SK-N-SH (cell line): ENCODE data around the gene CKAP4. TPM values are rescaled to one million over a fixed set of nuclear protein-coding genes. Genes with fewer than 3 reads are reported as not detected.

Experiments
- CTCF ChIA-PET: fragments of 300-600, 350-600 bp; formaldehyde crosslinking; extraction: SDS; loops from one replicate; lab custom pipeline; 2021; lab: Yijun Ruan, JAX
- POLR2A ChIA-PET: fragments of 350-600 bp; sonication (Branson Sonifier 250); formaldehyde crosslinking; extraction: SDS; loops from one replicate; lab custom pipeline; 2020; ENCODE audit warnings: antibody characterized with exemption, inconsistent platforms; lab: Yijun Ruan, JAX
- DNase-seq: peaks from one replicate; pipeline ENCODE4 v3.0.0; 2012
- H2AFZ ChIP-seq: fragments of 200-600 bp; sonication (generic); 2 replicates; pipeline ENCODE4 v1.8.1; 2016; ENCODE audit warnings: antibody characterized with exemption, mild to moderate bottlenecking, low read depth
- H3F3A ChIP-seq: fragments of 200-600 bp; sonication (generic); replicated peaks from 2 replicates; pipeline ENCODE3; 2016; ENCODE audit warnings: antibody characterized with exemption, mild to moderate bottlenecking; ENCODE audit not compliant: insufficient read depth
- H3K27ac ChIP-seq, 2 experiments: fragments of 200-500 bp in 1 of 2; fragments of 200-600 bp in 1 of 2; sonication (Bioruptor generic) in 1 of 2; sonication (generic), shearing (Covaris generic) in 1 of 2; 2 replicates each; pipeline versions ENCODE4 v1.5.1 to v1.6.1; 2014 to 2016; ENCODE audit warnings: low read depth in 2 of 2, inconsistent platforms in 1 of 2, low read length in 1 of 2, mild to moderate bottlenecking in 1 of 2, mixed read lengths in 1 of 2
- H3K27me3 ChIP-seq: fragments of 200-600 bp; sonication (generic), shearing (Covaris generic); 2 replicates; pipeline ENCODE4 v1.6.1; 2016; ENCODE audit warnings: mixed run types; ENCODE audit not compliant: insufficient read depth
- H3K36me3 ChIP-seq, 2 experiments: fragments of 200-500 bp in 1 of 2; fragments of 200-600 bp in 1 of 2; sonication (Bioruptor generic) in 1 of 2; sonication (generic) in 1 of 2; replicated peaks in 1 of 2; 2 replicates each; pipeline versions ENCODE3 to v1.5.1; 2014 to 2016; ENCODE audit warnings: low read length in 1 of 2, mild to moderate bottlenecking in 1 of 2; ENCODE audit not compliant: insufficient read depth in 2 of 2, control insufficient read depth in 1 of 2
- H3K4me1 ChIP-seq, 2 experiments: fragments of 200-500 bp in 1 of 2; fragments of 200-600 bp in 1 of 2; sonication (Bioruptor generic) in 1 of 2; sonication (generic), shearing (Covaris generic) in 1 of 2; 2 replicates each; pipeline versions ENCODE4 v1.5.1 to v1.6.1; 2014 to 2016; ENCODE audit warnings: low read depth in 1 of 2, low read length in 1 of 2, mixed run types in 1 of 2; ENCODE audit not compliant: insufficient read depth in 2 of 2, control insufficient read depth in 1 of 2
- H3K4me2 ChIP-seq: fragments of 200-600 bp; sonication (generic), shearing (Covaris generic); 2 replicates; pipeline ENCODE4 v1.6.1; 2017; ENCODE audit warnings: mixed run types
- H3K4me3 ChIP-seq, 2 experiments: fragments of 200-500 bp in 1 of 2; fragments of 200-600 bp in 1 of 2; sonication (Bioruptor generic) in 1 of 2; sonication (generic), shearing (Covaris generic) in 1 of 2; 2 replicates each; pipeline versions ENCODE4 v1.5.1 to v1.8.1; 2014 to 2016; ENCODE audit warnings: low read depth in 2 of 2, inconsistent platforms in 1 of 2, low read length in 1 of 2, mild to moderate bottlenecking in 1 of 2, mixed read lengths in 1 of 2, moderate library complexity in 1 of 2
- H3K79me2 ChIP-seq: fragments of 200-600 bp; sonication (generic); 2 replicates; pipeline ENCODE4 v1.8.1; 2017; ENCODE audit warnings: mild to moderate bottlenecking; ENCODE audit not compliant: insufficient read depth
- H3K9ac ChIP-seq: fragments of 200-600 bp; sonication (generic); 2 replicates; pipeline ENCODE4 v1.6.1; 2017; ENCODE audit warnings: mixed run types
- H3K9me2 ChIP-seq: fragments of 200-600 bp; sonication (generic); 2 replicates; pipeline ENCODE4 v1.6.1; 2017; ENCODE audit warnings: mixed run types
- H3K9me3 ChIP-seq: fragments of 200-600 bp; sonication (generic); 2 replicates; pipeline ENCODE4 v1.6.1; 2017; ENCODE audit warnings: mixed run types, mild to moderate bottlenecking, moderate library complexity
- H4K20me1 ChIP-seq: fragments of 200-600 bp; sonication (generic); 2 replicates; pipeline ENCODE4 v1.6.1; 2017; ENCODE audit warnings: mild to moderate bottlenecking, mixed run types; ENCODE audit not compliant: insufficient read depth
- ELF1 ChIP-seq: IDR thresholded peaks from 2 replicates; pipeline ENCODE4 v1.4.0; 2012
- EP300 ChIP-seq, 2 experiments: IDR thresholded peaks; 2 replicates each; pipeline versions ENCODE4 v1.4.0 to v1.6.1; 2012; ENCODE audit warnings: borderline replicate concordance in 1 of 2, low read depth in 1 of 2, low read length in 1 of 2
- FOSL2 ChIP-seq: IDR thresholded peaks from 2 replicates; pipeline ENCODE4 v1.4.0; 2012; ENCODE audit warnings: low read depth, mild to moderate bottlenecking, moderate library complexity, borderline replicate concordance
- JUND ChIP-seq: IDR thresholded peaks from 2 replicates; pipeline ENCODE4 v1.4.0; 2012
- MEF2A ChIP-seq: IDR thresholded peaks from 2 replicates; pipeline ENCODE4 v1.4.0; 2012; ENCODE audit warnings: low read depth, borderline replicate concordance
- NFIC ChIP-seq: IDR thresholded peaks from 2 replicates; pipeline ENCODE4 v1.4.0; 2012; ENCODE audit warnings: borderline replicate concordance
- POLR2AphosphoS5 ChIP-seq: IDR thresholded peaks from 2 replicates; pipeline ENCODE4 v1.6.1; 2012; ENCODE audit warnings: low read depth, low read length
- RAD21 ChIP-seq: IDR thresholded peaks from 2 replicates; pipeline ENCODE4 v1.6.1; 2012; ENCODE audit warnings: mild to moderate bottlenecking, low read length
- RXRA ChIP-seq: IDR thresholded peaks from 2 replicates; pipeline ENCODE4 v1.4.0; 2012; ENCODE audit warnings: low read depth, mild to moderate bottlenecking, borderline replicate concordance
- SIN3A ChIP-seq: IDR thresholded peaks from 2 replicates; pipeline ENCODE4 v1.6.1; 2012; ENCODE audit warnings: low read depth, mild to moderate bottlenecking, low read length, moderate library complexity, borderline replicate concordance
- TCF12 ChIP-seq: IDR thresholded peaks from 2 replicates; pipeline ENCODE4 v1.4.0; 2012
- TEAD4 ChIP-seq: IDR thresholded peaks from 2 replicates; pipeline ENCODE4 v1.4.0; 2012; ENCODE audit warnings: mild to moderate bottlenecking, borderline replicate concordance; ENCODE audit not compliant: insufficient read depth
- WGBS: methylation state at CpG from one replicate; pipeline ENCODE4 v1.1.6; 2017; ENCODE audit warnings: low lambda C conversion rate; 5-methylcytosine and 5-hydroxymethylcytosine counted together
- polyA plus RNA-seq, 3 experiments: library from polyadenylated mRNA; depleted of rRNA; stranded (reverse); fragments of >200 nt; gene quantifications; 2 replicates each; pipeline ENCODE4 v1.2.3, GENCODE V29; 2012
- TF ChIP-seq, protein P1 (sequence below): fragments of 200-600 bp; sonication (generic); IDR thresholded peaks from 2 replicates; pipeline ENCODE4 v1.6.1; 2017; ENCODE audit warnings: antibody characterized with exemption, mild to moderate bottlenecking, moderate library complexity
- TF ChIP-seq, protein P2 (sequence below): IDR thresholded peaks from 2 replicates; pipeline ENCODE4 v1.4.0; 2012; ENCODE audit warnings: low read depth
- TF ChIP-seq, protein P3 (sequence below): IDR thresholded peaks from 2 replicates; pipeline ENCODE4 v1.4.0; 2012; ENCODE audit warnings: low read depth, borderline replicate concordance
- TF ChIP-seq, protein P4 (sequence below): IDR thresholded peaks from 2 replicates; pipeline ENCODE4; 2012
- TF ChIP-seq, protein P5 (sequence below): fragments of 150-350 bp; IDR thresholded peaks from 2 replicates; pipeline ENCODE4 v1.6.1; 2016; ENCODE audit warnings: mild to moderate bottlenecking, low read depth, low read length

The CKAP4 gene
- polyA plus RNA-seq, 1 of the 3 experiments (the other 2 are of a cell fraction): 113 TPM

DNA sequence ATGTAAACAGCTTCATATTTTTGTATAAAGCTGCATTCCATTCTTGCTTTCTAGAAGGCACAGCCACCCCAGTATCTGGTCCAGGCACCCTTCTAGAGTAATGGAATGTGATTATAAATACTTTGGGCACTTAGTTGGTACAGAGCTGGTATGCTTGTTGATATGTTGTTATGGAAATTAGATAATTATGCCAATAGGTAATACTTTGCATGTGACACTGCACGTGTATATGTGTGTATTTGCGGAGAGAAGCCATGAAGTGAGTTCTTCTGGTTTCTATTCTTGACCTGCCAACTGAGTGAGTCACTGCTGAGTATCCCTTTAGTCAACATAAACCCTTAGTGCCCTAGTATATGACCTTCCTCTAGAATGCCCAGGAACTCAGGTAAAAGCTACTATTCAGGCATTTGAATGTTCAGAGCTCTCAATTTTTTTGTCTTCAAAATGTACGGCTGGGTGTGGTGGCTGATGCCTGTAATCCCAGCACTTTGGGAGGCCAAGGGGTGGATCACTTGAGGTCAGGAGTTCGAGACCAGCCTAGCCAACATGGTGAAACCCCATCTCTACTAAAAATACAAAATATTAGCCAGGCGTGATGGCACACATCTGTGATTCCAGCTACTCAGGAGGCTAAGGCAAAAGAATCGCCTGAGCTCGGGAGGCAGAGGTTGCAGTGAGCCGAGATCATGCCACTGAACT lies 48.5 kb upstream of the CKAP4 start:
- Histone ChIP-seq H3K27me3 (no peaks in the 10 kb centered on the region), H3K79me2 (no peaks in the 10 kb centered on the region), H3K4me1 (peaks cover 0 to 6% of the 10 kb centered on the region in 2 experiments; a peak in 1 of 4 replicates), H2AFZ (no peak overlapping the region), H3K9ac (0 out of 2 replicates have a peak overlapping the region, but pooled peaks have one; percentile 36), H3F3A (peaks cover 10% of the 10 kb centered on the region), H3K9me2 (no peaks in the 10 kb centered on the region), H3K36me3 (no peaks in the 10 kb centered on the region), H3K4me2 (peak overlapping the region; percentile 45; the same call in 1 of the 2 replicates), H3K4me3 (no peak overlapping the region), H3K27ac (peak overlapping the region in 1 of 2 experiments; percentile 67; a peak in 2 of 4 replicates), H3K9me3 (no peaks in the 10 kb centered on the region), H4K20me1 (no peaks in the 10 kb centered on the region)
- ChIA-PET CTCF (interaction anchor here (1.0 to 2.5 kb wide), 3 partner anchors 13 to 70 kb away, joined by 4 to 5 read pairs (median 5); no protein-coding TSS in a partner anchor), POLR2A (no interaction called here)
- 74% methylated on average over 8 of the region's 8 CpGs for WGBS
- DNase-seq: no peak
- TF ChIP-seq RXRA (peak; percentile 72; the same call in 1 of the 2 replicates), POLR2AphosphoS5 (peak; percentile 24; the same call in 1 of the 2 replicates), RAD21 (no peak), NFIC (peak; percentile 55; the same call in 1 of the 2 replicates), JUND (peak; percentile 68), TEAD4 (no peak), ELF1 (no peak), FOSL2 (peak; percentile 85), TCF12 (peak; percentile 65; the same call in 1 of the 2 replicates), MEF2A (peak; percentile 82), EP300 (IDR thresholded peaks at IDR 0.05; ENCODE audit: borderline replicate concordance in 1 of 2, low read depth in 1 of 2, low read length in 1 of 2) (peak in 1 of 2 experiments; percentile 55; a peak in 1 of 4 replicates), SIN3A (no peak)
- TF ChIP-seq, protein P1, sequence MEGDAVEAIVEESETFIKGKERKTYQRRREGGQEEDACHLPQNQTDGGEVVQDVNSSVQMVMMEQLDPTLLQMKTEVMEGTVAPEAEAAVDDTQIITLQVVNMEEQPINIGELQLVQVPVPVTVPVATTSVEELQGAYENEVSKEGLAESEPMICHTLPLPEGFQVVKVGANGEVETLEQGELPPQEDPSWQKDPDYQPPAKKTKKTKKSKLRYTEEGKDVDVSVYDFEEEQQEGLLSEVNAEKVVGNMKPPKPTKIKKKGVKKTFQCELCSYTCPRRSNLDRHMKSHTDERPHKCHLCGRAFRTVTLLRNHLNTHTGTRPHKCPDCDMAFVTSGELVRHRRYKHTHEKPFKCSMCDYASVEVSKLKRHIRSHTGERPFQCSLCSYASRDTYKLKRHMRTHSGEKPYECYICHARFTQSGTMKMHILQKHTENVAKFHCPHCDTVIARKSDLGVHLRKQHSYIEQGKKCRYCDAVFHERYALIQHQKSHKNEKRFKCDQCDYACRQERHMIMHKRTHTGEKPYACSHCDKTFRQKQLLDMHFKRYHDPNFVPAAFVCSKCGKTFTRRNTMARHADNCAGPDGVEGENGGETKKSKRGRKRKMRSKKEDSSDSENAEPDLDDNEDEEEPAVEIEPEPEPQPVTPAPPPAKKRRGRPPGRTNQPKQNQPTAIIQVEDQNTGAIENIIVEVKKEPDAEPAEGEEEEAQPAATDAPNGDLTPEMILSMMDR: no peak
- TF ChIP-seq, protein P2, sequence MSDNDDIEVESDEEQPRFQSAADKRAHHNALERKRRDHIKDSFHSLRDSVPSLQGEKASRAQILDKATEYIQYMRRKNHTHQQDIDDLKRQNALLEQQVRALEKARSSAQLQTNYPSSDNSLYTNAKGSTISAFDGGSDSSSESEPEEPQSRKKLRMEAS: peak; percentile 67; the same call in 1 of the 2 replicates
- TF ChIP-seq, protein P3, sequence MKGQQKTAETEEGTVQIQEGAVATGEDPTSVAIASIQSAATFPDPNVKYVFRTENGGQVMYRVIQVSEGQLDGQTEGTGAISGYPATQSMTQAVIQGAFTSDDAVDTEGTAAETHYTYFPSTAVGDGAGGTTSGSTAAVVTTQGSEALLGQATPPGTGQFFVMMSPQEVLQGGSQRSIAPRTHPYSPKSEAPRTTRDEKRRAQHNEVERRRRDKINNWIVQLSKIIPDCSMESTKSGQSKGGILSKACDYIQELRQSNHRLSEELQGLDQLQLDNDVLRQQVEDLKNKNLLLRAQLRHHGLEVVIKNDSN: no peak
- TF ChIP-seq, protein P4, sequence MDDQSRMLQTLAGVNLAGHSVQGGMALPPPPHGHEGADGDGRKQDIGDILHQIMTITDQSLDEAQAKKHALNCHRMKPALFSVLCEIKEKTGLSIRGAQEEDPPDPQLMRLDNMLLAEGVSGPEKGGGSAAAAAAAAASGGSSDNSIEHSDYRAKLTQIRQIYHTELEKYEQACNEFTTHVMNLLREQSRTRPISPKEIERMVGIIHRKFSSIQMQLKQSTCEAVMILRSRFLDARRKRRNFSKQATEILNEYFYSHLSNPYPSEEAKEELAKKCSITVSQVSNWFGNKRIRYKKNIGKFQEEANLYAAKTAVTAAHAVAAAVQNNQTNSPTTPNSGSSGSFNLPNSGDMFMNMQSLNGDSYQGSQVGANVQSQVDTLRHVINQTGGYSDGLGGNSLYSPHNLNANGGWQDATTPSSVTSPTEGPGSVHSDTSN: peak; percentile 42; the same call in 1 of the 2 replicates
- TF ChIP-seq, protein P5, sequence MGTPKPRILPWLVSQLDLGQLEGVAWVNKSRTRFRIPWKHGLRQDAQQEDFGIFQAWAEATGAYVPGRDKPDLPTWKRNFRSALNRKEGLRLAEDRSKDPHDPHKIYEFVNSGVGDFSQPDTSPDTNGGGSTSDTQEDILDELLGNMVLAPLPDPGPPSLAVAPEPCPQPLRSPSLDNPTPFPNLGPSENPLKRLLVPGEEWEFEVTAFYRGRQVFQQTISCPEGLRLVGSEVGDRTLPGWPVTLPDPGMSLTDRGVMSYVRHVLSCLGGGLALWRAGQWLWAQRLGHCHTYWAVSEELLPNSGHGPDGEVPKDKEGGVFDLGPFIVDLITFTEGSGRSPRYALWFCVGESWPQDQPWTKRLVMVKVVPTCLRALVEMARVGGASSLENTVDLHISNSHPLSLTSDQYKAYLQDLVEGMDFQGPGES: no peak
